Measurements from ENCODE around the gene COL4A2. TPM values are rescaled to one million over a fixed set of nuclear protein-coding genes. Genes with fewer than 3 reads are reported as not detected.
"Not testable (repeated sequence)": the region's sequence is repeated elsewhere in the genome, so short reads cannot be mapped to it uniquely, and the experiment has no call there.

COL4A2 gene
- total and polyA plus RNA-seq, 8 donors, result 18.4 to 130 (median 43.8) TPM

DNA sequence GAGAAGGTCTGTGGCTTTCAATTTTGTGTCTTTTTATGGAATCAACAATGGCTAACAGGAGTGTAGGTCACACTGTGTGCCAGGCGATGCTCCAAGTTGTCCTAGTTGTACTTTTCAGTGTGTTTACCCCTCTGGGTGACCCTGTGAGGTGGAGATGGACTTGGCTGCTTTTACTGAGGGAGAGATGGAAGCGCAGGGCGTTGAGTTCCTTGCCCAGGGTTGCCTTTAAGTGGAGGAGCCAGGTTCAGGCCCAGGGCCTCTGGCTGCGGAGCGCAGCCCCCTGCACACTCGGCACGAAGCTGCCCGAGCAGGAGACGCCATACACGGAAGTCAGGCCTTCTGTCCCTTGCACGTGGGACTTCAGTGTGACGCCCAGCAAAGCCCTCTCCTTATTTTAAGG is 141.6 kb downstream of the COL4A2 start:
- WGBS, 2 donors, result 88 to 93% methylated on average over 12 of the region's 12 CpGs
- ATAC-seq (no peak), DNase-seq (no peak), FAIRE-seq (no peak)
- intact Hi-C loops (cut with DNase I), result no loop called here
- H3K27ac ChIP-seq, result no peak overlapping the region
- H3K36me3 ChIP-seq, result no peaks in the 10 kb centered on the region
- H3K27me3 ChIP-seq, result no peaks in the 10 kb centered on the region
- H3K9me3 ChIP-seq, result no peaks in the 10 kb centered on the region
- no peaks in the 10 kb centered on the region for H3K4me1 ChIP-seq
- TF ChIP-seq, protein P1, sequence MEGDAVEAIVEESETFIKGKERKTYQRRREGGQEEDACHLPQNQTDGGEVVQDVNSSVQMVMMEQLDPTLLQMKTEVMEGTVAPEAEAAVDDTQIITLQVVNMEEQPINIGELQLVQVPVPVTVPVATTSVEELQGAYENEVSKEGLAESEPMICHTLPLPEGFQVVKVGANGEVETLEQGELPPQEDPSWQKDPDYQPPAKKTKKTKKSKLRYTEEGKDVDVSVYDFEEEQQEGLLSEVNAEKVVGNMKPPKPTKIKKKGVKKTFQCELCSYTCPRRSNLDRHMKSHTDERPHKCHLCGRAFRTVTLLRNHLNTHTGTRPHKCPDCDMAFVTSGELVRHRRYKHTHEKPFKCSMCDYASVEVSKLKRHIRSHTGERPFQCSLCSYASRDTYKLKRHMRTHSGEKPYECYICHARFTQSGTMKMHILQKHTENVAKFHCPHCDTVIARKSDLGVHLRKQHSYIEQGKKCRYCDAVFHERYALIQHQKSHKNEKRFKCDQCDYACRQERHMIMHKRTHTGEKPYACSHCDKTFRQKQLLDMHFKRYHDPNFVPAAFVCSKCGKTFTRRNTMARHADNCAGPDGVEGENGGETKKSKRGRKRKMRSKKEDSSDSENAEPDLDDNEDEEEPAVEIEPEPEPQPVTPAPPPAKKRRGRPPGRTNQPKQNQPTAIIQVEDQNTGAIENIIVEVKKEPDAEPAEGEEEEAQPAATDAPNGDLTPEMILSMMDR (IDR thresholded peaks at IDR 0.05), result no peak
- no peak overlapping the region for H3K4me3 ChIP-seq

DNA sequence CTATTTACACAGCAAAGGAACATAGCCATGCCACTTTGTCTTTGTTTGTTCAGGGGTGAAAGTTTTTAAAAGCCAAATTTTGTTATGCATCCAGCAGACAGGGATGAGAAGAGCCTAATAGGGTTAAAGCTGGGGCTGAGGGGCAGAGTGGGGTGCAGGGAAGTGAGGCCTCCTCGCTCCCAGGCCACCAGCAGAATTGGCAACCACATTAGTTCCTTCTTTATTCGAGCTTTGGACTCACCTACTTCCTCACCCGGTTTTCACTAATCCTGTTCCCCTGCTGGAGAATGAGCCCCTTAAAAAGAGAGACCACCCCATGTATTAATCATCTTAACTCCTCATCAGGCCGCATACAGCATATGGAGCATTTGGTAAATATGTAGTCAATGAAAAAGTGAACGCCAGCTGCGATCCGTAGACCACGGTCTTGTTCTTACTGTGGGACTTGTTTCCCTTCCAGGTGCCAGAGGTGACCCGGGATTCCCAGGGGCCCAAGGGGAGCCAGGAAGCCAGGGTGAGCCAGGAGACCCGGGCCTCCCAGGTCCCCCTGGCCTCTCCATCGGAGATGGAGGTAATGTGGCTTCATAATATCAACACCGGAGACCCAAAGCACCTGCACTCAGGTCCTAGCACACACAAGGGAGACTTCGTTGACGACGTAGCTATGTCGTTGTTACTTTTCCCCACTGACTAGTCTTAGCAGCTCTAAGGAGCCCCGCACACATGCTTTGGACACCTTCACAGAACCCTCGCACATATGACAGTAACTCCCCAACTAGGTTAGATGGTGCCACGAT is 142.3 kb downstream of the COL4A2 start:
- FAIRE-seq (no peak), ATAC-seq (no peak), DNase-seq (no peak)
- no peak overlapping the region for H3K4me3 ChIP-seq
- H3K4me1 ChIP-seq, result no peaks in the 10 kb centered on the region
- intact Hi-C loops (cut with DNase I), result loop anchor here in 1 of 3 donors (10.0 kb wide), 1 partner anchor 125 kb away; no protein-coding TSS in a partner anchor
- TF ChIP-seq, protein P1 (IDR thresholded peaks at IDR 0.05), result no peak
- WGBS, 2 donors, result 79 to 83% methylated on average over 19 of the region's 19 CpGs
- H3K27ac ChIP-seq, result no peak overlapping the region
- no peaks in the 10 kb centered on the region for H3K9me3 ChIP-seq
- H3K27me3 ChIP-seq, result no peaks in the 10 kb centered on the region
- no peaks in the 10 kb centered on the region for H3K36me3 ChIP-seq

- WGBS, 2 donors, result 83 to 87% methylated on average over 24 of the region's 24 CpGs
- no peak overlapping the region for H3K4me3 ChIP-seq
- FAIRE-seq (no peak), DNase-seq (no peak), ATAC-seq (no peak)
- no peaks in the 10 kb centered on the region for H3K9me3 ChIP-seq
- H3K4me1 ChIP-seq, result no peaks in the 10 kb centered on the region
- H3K27me3 ChIP-seq, result no peaks in the 10 kb centered on the region
- no peak overlapping the region for H3K27ac ChIP-seq
- intact Hi-C loops (cut with DNase I), result loop anchor here in 1 of 3 donors (10.0 kb wide), 1 partner anchor 125 kb away; no protein-coding TSS in a partner anchor
- H3K36me3 ChIP-seq, result no peaks in the 10 kb centered on the region
- TF ChIP-seq, protein P1 (IDR thresholded peaks at IDR 0.05), result no peak
These were observed 143.2 kb downstream of the COL4A2 start for GRCh38 chr13:110450016-110450900.

GRCh38 chr13:110450941-110451730 is 144.1 kb downstream of the COL4A2 start:
- 73 to 82% methylated on average over 12 of the region's 12 CpGs for WGBS, 2 donors

DNA sequence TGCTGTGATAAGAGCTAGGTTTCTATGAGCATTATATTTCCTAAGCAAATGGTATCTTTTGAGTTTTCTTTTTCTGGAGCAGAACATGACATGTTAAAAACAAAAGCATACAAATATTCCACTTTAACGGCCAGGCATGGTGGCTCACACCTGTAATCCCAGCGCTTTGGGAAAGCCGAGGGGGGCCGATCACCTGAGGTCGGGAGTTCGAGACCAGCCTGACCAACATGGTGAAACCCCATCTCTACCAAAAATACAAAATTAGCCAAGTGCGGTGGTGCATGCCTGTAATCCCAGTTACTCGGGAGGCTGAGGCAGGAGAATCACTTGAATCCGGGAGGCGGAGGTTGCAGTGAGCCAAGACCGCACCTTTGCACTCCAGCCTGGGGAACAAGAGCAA is 146.0 kb downstream of the COL4A2 start:
- FAIRE-seq, H3K4me1 ChIP-seq, H3K9me3 ChIP-seq, H3K4me3 ChIP-seq, ATAC-seq, H3K36me3 ChIP-seq, H3K27ac ChIP-seq, H3K27me3 ChIP-seq: not testable (repeated sequence)
- intact Hi-C loops (cut with DNase I), result loop anchor here in 1 of 3 donors (10.0 kb wide), 1 partner anchor 122 kb away; no protein-coding TSS in a partner anchor
- DNase-seq, result peak in 1 of 6 donors; percentile 35
- 84 to 95% methylated on average over 11 of the region's 11 CpGs for WGBS, 2 donors

More at GRCh38 chr13:110450941-110451730, 144.1 kb downstream of the COL4A2 start:
- Histone ChIP-seq H3K9me3 (no peaks in the 10 kb centered on the region), H3K4me1 (no peaks in the 10 kb centered on the region), H3K27me3 (no peaks in the 10 kb centered on the region), H3K4me3 (no peak overlapping the region), H3K36me3 (no peaks in the 10 kb centered on the region), H3K27ac (no peak overlapping the region)
- TF ChIP-seq, protein P1 (IDR thresholded peaks at IDR 0.05), result no peak
- ATAC-seq (no peak), FAIRE-seq (no peak), DNase-seq (no peak)
- intact Hi-C loops (cut with DNase I), result loop anchor here in 1 of 3 donors (10.0 kb wide), 1 partner anchor 124 kb away; no protein-coding TSS in a partner anchor

Data from pancreas (tissue), 10 donors.